K562 treated with DMSO at 1 percent for 4 hours (cell line): ENCODE results near the gene CCDC172. TPM values are rescaled to one million over a fixed set of nuclear protein-coding genes. Genes with fewer than 3 reads are reported as not detected.

ENCODE experiments used
- total RNA-seq: library from RNA; unstranded; fragments of 300-600 nt; gene quantifications from 2 replicates; pipeline ENCODE4 v1.2.3, GENCODE V29; 2022; ENCODE audit not compliant: insufficient read depth

The CCDC172 gene, protein sequence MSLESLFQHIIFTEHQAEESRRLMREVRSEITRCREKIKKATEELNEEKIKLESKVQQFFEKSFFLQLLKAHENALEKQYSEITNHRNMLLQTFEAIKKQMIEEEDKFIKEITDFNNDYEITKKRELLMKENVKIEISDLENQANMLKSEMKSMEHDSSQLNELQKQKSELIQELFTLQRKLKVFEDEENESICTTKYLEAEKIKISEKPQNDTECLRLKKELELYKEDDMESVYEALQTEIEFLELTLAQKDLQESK
- not detected in 2 replicates for total RNA-seq

DNA sequence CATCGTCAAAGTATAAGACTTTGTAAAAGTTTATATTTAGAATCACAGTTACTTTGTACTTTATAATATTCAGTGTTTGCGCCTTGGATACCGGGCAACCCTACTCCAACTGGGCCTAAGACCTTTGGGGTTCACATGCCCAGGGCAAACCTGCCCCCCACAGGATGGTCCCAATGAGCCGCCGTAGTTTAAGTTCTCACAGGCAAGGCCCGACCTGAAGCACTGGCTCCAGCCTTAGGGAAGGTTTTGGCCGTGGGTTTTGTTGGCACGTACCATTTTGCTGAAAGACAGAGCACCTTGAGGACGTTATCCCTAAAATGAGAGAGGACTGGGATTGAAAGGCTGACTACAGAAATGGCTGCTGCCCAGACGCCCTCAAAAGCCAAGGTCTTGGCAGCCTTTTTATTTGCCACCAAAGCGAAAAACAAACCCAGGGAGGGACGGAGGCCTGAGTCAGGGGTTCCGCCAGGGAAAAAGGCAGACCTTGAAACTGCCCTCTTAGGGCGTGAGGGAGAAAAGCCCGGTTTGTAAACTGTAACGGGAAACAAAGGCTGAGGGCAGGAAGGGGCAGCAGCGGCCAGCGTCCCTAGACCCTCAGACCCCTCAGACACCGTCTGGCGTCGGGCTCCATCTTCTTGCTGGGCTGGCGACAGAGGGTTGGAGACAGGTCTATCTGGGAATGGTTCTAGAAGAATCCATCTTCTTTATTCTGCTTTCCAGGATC lies at the start of gene CCDC172:
Gene CCDC172, plus strand, starts transcription at position 222 of the 724 bp plus-strand sequence. CDS start 564 bp downstream, outside the sequence.

GRCh38 chr10:116427671-116428070 lies 103.4 kb downstream of the CCDC172 start, which contains the start of gene PNLIPRP3:
Gene PNLIPRP3 (plus strand): TSS chr10:116427847. CDS start chr10:116428013, 166 bp downstream.

Other genes with a start within 250 kb of the CCDC172 start
- not detected in 2 replicates for gene GFRA1, start 51.2 kb upstream of the CCDC172 start, total RNA-seq
- not detected in 2 replicates for gene PNLIPRP3, start 103.4 kb downstream of the CCDC172 start, total RNA-seq
- not detected in 2 replicates for gene PNLIP, start 221.5 kb downstream of the CCDC172 start, total RNA-seq